HG03060 (cell line): ENCODE results near the gene INTS15.
A peak's percentile ranks its signal among the peaks of the same experiment; 100 is the strongest.
"Not testable (repeated sequence)": the region's sequence is repeated elsewhere in the genome, so short reads cannot be mapped to it uniquely, and the experiment has no call there.

Experiments
- ATAC-seq: cut with Tn5 transposase; IDR thresholded peaks from one replicate; pipeline ENCODE4 v1.9.1; 2021; ENCODE audit warnings: low read depth, moderate number of reproducible peaks; ENCODE audit not compliant: unreplicated experiment

INTS15 gene

GRCh38 chr7:6615723-6616555, 26.1 kb downstream of the INTS15 start:
- ATAC-seq, result no peak

GRCh38 chr7:6616854-6617643, 27.2 kb downstream of the INTS15 start:
- no peak for ATAC-seq

GRCh38 chr7:6618621-6619020, 28.8 kb downstream of the INTS15 start:
- no peak for ATAC-seq

- no peak for ATAC-seq
Observed at GRCh38 chr7:6619961-6620360, 30.1 kb downstream of the INTS15 start.

GRCh38 chr7:6621195-6622133, 31.6 kb downstream of the INTS15 start:
- ATAC-seq, result no peak

GRCh38 chr7:6622134-6622710, 32.4 kb downstream of the INTS15 start:
- ATAC-seq, result no peak

GRCh38 chr7:6623589-6624245, 33.9 kb downstream of the INTS15 start:
- ATAC-seq, result no peak

- ATAC-seq, result no peak
Observed at GRCh38 chr7:6624246-6624611, 34.4 kb downstream of the INTS15 start.

GRCh38 chr7:6628045-6628444, 38.2 kb downstream of the INTS15 start:
- ATAC-seq, result no peak

- no peak for ATAC-seq
Observed at GRCh38 chr7:6630007-6630849, 40.4 kb downstream of the INTS15 start.

- ATAC-seq, result no peak
Observed at GRCh38 chr7:6631605-6632004, 41.8 kb downstream of the INTS15 start.

GRCh38 chr7:6634021-6634420, 44.2 kb downstream of the INTS15 start:
- no peak for ATAC-seq

- not testable (repeated sequence) for ATAC-seq
Observed at GRCh38 chr7:6634971-6635370, 45.1 kb downstream of the INTS15 start.

GRCh38 chr7:6636741-6637543, 47.1 kb downstream of the INTS15 start, which contains the start of gene ZNF316:
ZNF316 (plus strand) TSS chr7:6637318; CDS start chr7:6642410, 5,092 bp downstream.
- ATAC-seq, result no peak

GRCh38 chr7:6637544-6638229, 47.9 kb downstream of the INTS15 start:
- peak; percentile 66 for ATAC-seq

GRCh38 chr7:6639032-6639431, 49.2 kb downstream of the INTS15 start:
- no peak for ATAC-seq

- ATAC-seq, result no peak
Observed at GRCh38 chr7:6639627-6640026, 49.8 kb downstream of the INTS15 start.
